Neural progenitor cell (in vitro differentiated cells): ENCODE measurements around the gene OS9.

Experiments used
- EZH2phosphoT487 ChIP-seq: fragments of 200-600 bp; sonication (generic); IDR thresholded peaks from 2 replicates; pipeline ENCODE4 v1.6.1; 2017; ENCODE audit warnings: antibody characterized with exemption
- TF ChIP-seq, protein P1 (sequence below): fragments of 200-600 bp; sonication (generic); IDR thresholded peaks from 2 replicates; pipeline ENCODE4 v1.5.1; 2017; ENCODE audit warnings: antibody characterized with exemption, mild to moderate bottlenecking

DNA sequence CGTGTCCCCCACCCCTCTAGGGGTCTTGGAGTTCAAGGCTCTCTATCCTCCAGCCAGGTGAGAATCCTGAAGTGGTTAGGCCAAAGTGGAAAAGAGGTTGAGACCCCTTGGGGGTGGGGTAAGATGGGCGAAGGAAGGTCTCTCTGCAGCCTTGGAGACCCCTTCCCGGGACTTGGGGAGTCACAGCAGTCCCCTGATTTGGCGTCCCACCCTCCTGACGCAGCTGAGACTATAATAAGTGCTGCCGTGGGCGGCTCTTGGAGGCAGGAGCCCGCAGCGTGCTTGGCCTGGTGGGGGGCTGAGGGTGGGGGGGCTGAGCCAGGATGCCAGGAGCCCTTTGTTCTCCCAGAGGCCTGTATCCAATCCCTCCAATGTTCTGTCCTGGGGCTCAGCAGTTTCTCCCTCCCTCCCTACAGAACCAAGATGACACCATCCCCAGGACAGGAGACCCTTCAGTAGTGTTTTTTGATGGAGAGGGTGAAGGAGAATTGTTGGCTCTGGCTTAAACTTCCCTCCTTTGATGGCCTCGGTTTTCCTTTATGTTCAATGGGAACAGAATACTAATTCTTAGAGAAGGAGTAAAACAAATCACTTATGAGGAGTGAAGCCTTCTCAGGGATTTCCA is 46.1 kb downstream of the OS9 start:
- TF ChIP-seq, protein P1, sequence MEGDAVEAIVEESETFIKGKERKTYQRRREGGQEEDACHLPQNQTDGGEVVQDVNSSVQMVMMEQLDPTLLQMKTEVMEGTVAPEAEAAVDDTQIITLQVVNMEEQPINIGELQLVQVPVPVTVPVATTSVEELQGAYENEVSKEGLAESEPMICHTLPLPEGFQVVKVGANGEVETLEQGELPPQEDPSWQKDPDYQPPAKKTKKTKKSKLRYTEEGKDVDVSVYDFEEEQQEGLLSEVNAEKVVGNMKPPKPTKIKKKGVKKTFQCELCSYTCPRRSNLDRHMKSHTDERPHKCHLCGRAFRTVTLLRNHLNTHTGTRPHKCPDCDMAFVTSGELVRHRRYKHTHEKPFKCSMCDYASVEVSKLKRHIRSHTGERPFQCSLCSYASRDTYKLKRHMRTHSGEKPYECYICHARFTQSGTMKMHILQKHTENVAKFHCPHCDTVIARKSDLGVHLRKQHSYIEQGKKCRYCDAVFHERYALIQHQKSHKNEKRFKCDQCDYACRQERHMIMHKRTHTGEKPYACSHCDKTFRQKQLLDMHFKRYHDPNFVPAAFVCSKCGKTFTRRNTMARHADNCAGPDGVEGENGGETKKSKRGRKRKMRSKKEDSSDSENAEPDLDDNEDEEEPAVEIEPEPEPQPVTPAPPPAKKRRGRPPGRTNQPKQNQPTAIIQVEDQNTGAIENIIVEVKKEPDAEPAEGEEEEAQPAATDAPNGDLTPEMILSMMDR = no peak
- no peak for TF ChIP-seq EZH2phosphoT487
